Rectal smooth muscle tissue (tissue), 1 donor: ENCODE measurements around the gene MTCL3.

Experiments used
- H3K27ac ChIP-seq: one replicate; pipeline ENCODE4 v1.7.0; 2013; ENCODE audit warnings: low read depth, low read length, inconsistent platforms
- H3K27me3 ChIP-seq: one replicate; pipeline ENCODE4 v1.7.0; 2013; ENCODE audit warnings: low read length; ENCODE audit not compliant: control insufficient read depth, insufficient read depth
- H3K36me3 ChIP-seq: one replicate; pipeline ENCODE4 v1.7.0; 2013; ENCODE audit warnings: low read length; ENCODE audit not compliant: control insufficient read depth, insufficient read depth
- H3K4me1 ChIP-seq: one replicate; pipeline ENCODE4 v1.7.0; 2013; ENCODE audit warnings: low read length; ENCODE audit not compliant: control insufficient read depth, insufficient read depth
- H3K4me3 ChIP-seq: one replicate; pipeline ENCODE4 v1.7.0; 2013; ENCODE audit warnings: low read length
- H3K9ac ChIP-seq: one replicate; pipeline ENCODE4 v1.7.0; 2013; ENCODE audit warnings: low read length

The MTCL3 gene

GRCh38 chr6:127518710-127519468, at the start of gene MTCL3:
MTCL3 (minus strand) TSS chr6:127519335.
- peaks cover 6% of the 10 kb centered on the region for H3K27me3 ChIP-seq
- no peaks in the 10 kb centered on the region for H3K36me3 ChIP-seq
- no peak within 1 kb of the TSS for H3K27ac ChIP-seq
- H3K4me3 ChIP-seq = no peak within 1 kb of the TSS
- peaks cover 3% of the 10 kb centered on the region for H3K4me1 ChIP-seq
- H3K9ac ChIP-seq = no peak within 1 kb of the TSS

GRCh38 chr6:127567476-127567875, 48.3 kb upstream of the MTCL3 start:
- H3K9ac ChIP-seq = no peak overlapping the region
- H3K36me3 ChIP-seq = no peaks in the 10 kb centered on the region
- no peak overlapping the region for H3K4me3 ChIP-seq
- no peaks in the 10 kb centered on the region for H3K4me1 ChIP-seq
- no peaks in the 10 kb centered on the region for H3K27me3 ChIP-seq
- no peak overlapping the region for H3K27ac ChIP-seq

GRCh38 chr6:127566651-127567050, 47.5 kb upstream of the MTCL3 start:
- H3K4me1 ChIP-seq = no peaks in the 10 kb centered on the region
- no peaks in the 10 kb centered on the region for H3K36me3 ChIP-seq
- H3K4me3 ChIP-seq = no peak overlapping the region
- H3K27ac ChIP-seq = no peak overlapping the region
- no peak overlapping the region for H3K9ac ChIP-seq
- no peaks in the 10 kb centered on the region for H3K27me3 ChIP-seq

- Histone ChIP-seq H3K4me1 (no peaks in the 10 kb centered on the region), H3K36me3 (no peaks in the 10 kb centered on the region), H3K9ac (no peak overlapping the region), H3K27ac (no peak overlapping the region), H3K27me3 (no peaks in the 10 kb centered on the region), H3K4me3 (no peak overlapping the region)
Observed at GRCh38 chr6:127566119-127566518, 47.0 kb upstream of the MTCL3 start.

GRCh38 chr6:127564761-127565160, 45.6 kb upstream of the MTCL3 start:
- H3K4me3 ChIP-seq = no peak overlapping the region
- H3K27ac ChIP-seq = no peak overlapping the region
- H3K27me3 ChIP-seq = no peaks in the 10 kb centered on the region
- no peaks in the 10 kb centered on the region for H3K4me1 ChIP-seq
- H3K36me3 ChIP-seq = no peaks in the 10 kb centered on the region
- no peak overlapping the region for H3K9ac ChIP-seq

GRCh38 chr6:127561660-127562059, 42.5 kb upstream of the MTCL3 start:
- Histone ChIP-seq H3K27ac (no peak overlapping the region), H3K36me3 (no peaks in the 10 kb centered on the region), H3K4me3 (no peak overlapping the region), H3K27me3 (no peaks in the 10 kb centered on the region), H3K4me1 (no peaks in the 10 kb centered on the region), H3K9ac (no peak overlapping the region)

GRCh38 chr6:127554435-127555006, 35.4 kb upstream of the MTCL3 start:
- Histone ChIP-seq H3K27me3 (no peaks in the 10 kb centered on the region), H3K27ac (no peak overlapping the region), H3K4me1 (peaks cover 3% of the 10 kb centered on the region)

GRCh38 chr6:127550403-127550802, 31.3 kb upstream of the MTCL3 start:
- H3K4me3 ChIP-seq = no peak overlapping the region
- no peak overlapping the region for H3K27ac ChIP-seq
- H3K9ac ChIP-seq = no peak overlapping the region
- peaks cover 3% of the 10 kb centered on the region for H3K4me1 ChIP-seq
- H3K36me3 ChIP-seq = no peaks in the 10 kb centered on the region
- H3K27me3 ChIP-seq = no peaks in the 10 kb centered on the region

More at GRCh38 chr6:127554435-127555006, 35.4 kb upstream of the MTCL3 start:
- Histone ChIP-seq H3K4me3 (no peak overlapping the region), H3K36me3 (no peaks in the 10 kb centered on the region), H3K9ac (no peak overlapping the region)

- no peaks in the 10 kb centered on the region for H3K27me3 ChIP-seq
Observed at GRCh38 chr6:127547904-127548649, 28.9 kb upstream of the MTCL3 start.

GRCh38 chr6:127547215-127547614, 28.1 kb upstream of the MTCL3 start:
- H3K27ac ChIP-seq = no peak overlapping the region
- no peak overlapping the region for H3K4me3 ChIP-seq
- no peaks in the 10 kb centered on the region for H3K36me3 ChIP-seq
- H3K9ac ChIP-seq = no peak overlapping the region
- no peaks in the 10 kb centered on the region for H3K27me3 ChIP-seq
- H3K4me1 ChIP-seq = no peaks in the 10 kb centered on the region

More at GRCh38 chr6:127547904-127548649, 28.9 kb upstream of the MTCL3 start:
- no peak overlapping the region for H3K4me3 ChIP-seq
- H3K9ac ChIP-seq = no peak overlapping the region
- H3K27ac ChIP-seq = no peak overlapping the region
- no peaks in the 10 kb centered on the region for H3K36me3 ChIP-seq
- H3K4me1 ChIP-seq = no peaks in the 10 kb centered on the region

- no peak overlapping the region for H3K4me3 ChIP-seq
- H3K27me3 ChIP-seq = no peaks in the 10 kb centered on the region
- H3K4me1 ChIP-seq = no peaks in the 10 kb centered on the region
- no peak overlapping the region for H3K27ac ChIP-seq
- no peak overlapping the region for H3K9ac ChIP-seq
- H3K36me3 ChIP-seq = no peaks in the 10 kb centered on the region
Observed at GRCh38 chr6:127539272-127539671, 20.1 kb upstream of the MTCL3 start.

GRCh38 chr6:127538750-127539264, 19.7 kb upstream of the MTCL3 start:
- H3K36me3 ChIP-seq = no peaks in the 10 kb centered on the region
- no peak overlapping the region for H3K9ac ChIP-seq
- no peak overlapping the region for H3K27ac ChIP-seq
- no peak overlapping the region for H3K4me3 ChIP-seq
- H3K27me3 ChIP-seq = no peaks in the 10 kb centered on the region
- H3K4me1 ChIP-seq = no peaks in the 10 kb centered on the region
